PFSK-1 (cell line): ENCODE results near the gene THBS3.

Experiments used
- FOXP2 ChIP-seq: optimal IDR thresholded peaks from 2 replicates; pipeline ENCODE3; 2011; ENCODE audit warnings: borderline replicate concordance, control low read depth, inconsistent platforms; ENCODE audit not compliant: insufficient read depth; ENCODE audit errors: extremely low read length, extremely low read depth
- POLR2AphosphoS5 ChIP-seq: IDR thresholded peaks from 2 replicates; pipeline ENCODE4 v1.6.1; 2012; ENCODE audit warnings: low read depth, mild to moderate bottlenecking, control low read depth, low read length, moderate library complexity
- REST ChIP-seq, 2 experiments: IDR thresholded peaks; 2 replicates each; pipeline versions ENCODE4 v1.6.1 to v1.8.0; 2011 to 2012; ENCODE audit warnings: low read depth in 2 of 2, low read length in 2 of 2, control low read depth in 1 of 2, inconsistent platforms in 1 of 2, mild to moderate bottlenecking in 1 of 2, moderate library complexity in 1 of 2; ENCODE audit not compliant: insufficient read depth in 1 of 2
- SIN3A ChIP-seq: IDR thresholded peaks from 2 replicates; pipeline ENCODE4 v1.6.1; 2012; ENCODE audit warnings: mild to moderate bottlenecking, low read length, moderate library complexity, borderline replicate concordance; ENCODE audit not compliant: insufficient read depth
- TAF1 ChIP-seq: IDR thresholded peaks from 2 replicates; pipeline ENCODE4 v1.6.1; 2012; ENCODE audit warnings: low read length, control low read depth, borderline replicate concordance; ENCODE audit not compliant: insufficient read depth

THBS3 gene

GRCh38 chr1:155170806-155171205 lies 36.9 kb downstream of the THBS3 start:
- TF ChIP-seq FOXP2 (no peak), SIN3A (no peak), TAF1 (no peak), POLR2AphosphoS5 (no peak), REST (IDR thresholded peaks at IDR 0.05; ENCODE audit: insufficient read depth in 1 of 2, low read depth in 2 of 2, low read length in 2 of 2) (no peak)

- TF ChIP-seq FOXP2, result no peak
These were observed 37.5 kb downstream of the THBS3 start for GRCh38 chr1:155170101-155170785.

GRCh38 chr1:155169541-155169940 lies 38.2 kb downstream of the THBS3 start:
- no peak for TF ChIP-seq REST (IDR thresholded peaks at IDR 0.05; ENCODE audit: insufficient read depth in 1 of 2, low read depth in 2 of 2, low read length in 2 of 2)

- TF ChIP-seq TAF1 (no peak), SIN3A (no peak), FOXP2 (no peak), POLR2AphosphoS5 (no peak), REST (IDR thresholded peaks at IDR 0.05; ENCODE audit: insufficient read depth in 1 of 2, low read depth in 2 of 2, low read length in 2 of 2) (no peak)
These were observed 39.1 kb downstream of the THBS3 start for GRCh38 chr1:155168456-155169210.

GRCh38 chr1:155167166-155168104 lies 40.3 kb downstream of the THBS3 start:
- TF ChIP-seq SIN3A (no peak), TAF1 (no peak), FOXP2 (no peak), REST (IDR thresholded peaks at IDR 0.05; ENCODE audit: insufficient read depth in 1 of 2, low read depth in 2 of 2, low read length in 2 of 2) (no peak), POLR2AphosphoS5 (no peak; the same call in 1 of the 2 replicates)
